ENCODE data around the gene PDZD2.
"Not testable (repeated sequence)": the region's sequence is repeated elsewhere in the genome, so short reads cannot be mapped to it uniquely, and the experiment has no call there.

PDZD2 gene

GRCh38 chr5:31638748-31639418, at the start of gene PDZD2:
Gene PDZD2 (plus strand): TSS chr5:31639131.
- no peak for DNase-seq (ENCODE audit: low read depth, low spot score)
- no peak within 1 kb of the TSS for H3K27ac ChIP-seq

DNA sequence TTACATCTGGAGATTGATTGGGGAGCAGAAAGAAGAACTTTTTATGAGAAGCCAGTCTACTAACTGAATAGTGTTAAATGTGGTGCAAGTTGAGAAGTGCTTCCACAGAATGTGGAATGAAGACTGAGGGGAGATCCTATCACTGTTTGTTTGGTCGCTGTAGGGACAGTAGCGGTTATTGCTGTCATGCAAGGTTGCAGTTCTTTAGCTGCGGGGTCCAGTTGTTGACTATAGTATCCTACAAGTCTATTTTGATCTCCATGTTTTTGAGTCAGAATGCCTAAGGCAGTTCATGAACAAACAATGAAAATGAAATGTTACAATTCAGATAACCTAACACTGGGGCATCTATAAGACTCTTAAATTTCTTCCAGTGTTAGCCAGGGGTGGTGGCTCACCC, 45.3 kb upstream of the PDZD2 start:
- DNase-seq (ENCODE audit: low read depth, low spot score) = no peak
- H3K27ac ChIP-seq = no peak overlapping the region

DNA sequence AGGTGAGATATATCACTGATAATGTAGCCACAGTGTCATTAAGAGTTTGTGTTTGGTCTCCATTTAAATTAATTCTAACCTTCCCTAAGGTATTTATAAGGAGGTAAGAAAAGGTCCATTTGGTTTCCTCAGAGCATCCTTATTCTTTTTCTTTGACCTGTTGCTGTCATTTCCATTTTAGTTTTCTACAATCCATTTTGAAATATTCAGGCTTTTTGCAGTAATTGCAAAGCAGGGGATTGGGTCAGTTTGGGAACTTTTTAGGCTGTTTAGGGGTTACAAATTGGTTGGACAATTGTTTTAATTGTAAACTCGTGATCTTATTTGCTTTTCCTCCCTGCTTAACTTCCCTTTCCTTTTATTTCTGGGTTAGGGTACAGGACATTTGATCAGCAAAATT, 42.6 kb upstream of the PDZD2 start:
- no peak for DNase-seq (ENCODE audit: low read depth, low spot score)
- no peak overlapping the region for H3K27ac ChIP-seq

GRCh38 chr5:31598640-31599611, 40.0 kb upstream of the PDZD2 start:
- H3K27ac ChIP-seq = no peak overlapping the region
- DNase-seq (ENCODE audit: low read depth, low spot score) = no peak

- DNase-seq (ENCODE audit: low read depth, low spot score); H3K27ac ChIP-seq: not testable (repeated sequence)
Observed at GRCh38 chr5:31602305-31602704, 36.6 kb upstream of the PDZD2 start.

GRCh38 chr5:31604240-31604639, 34.7 kb upstream of the PDZD2 start:
- no peak for DNase-seq (ENCODE audit: low read depth, low spot score)
- no peak overlapping the region for H3K27ac ChIP-seq

GRCh38 chr5:31604644-31605043, 34.3 kb upstream of the PDZD2 start:
- DNase-seq (ENCODE audit: low read depth, low spot score) = no peak
- no peak overlapping the region for H3K27ac ChIP-seq

DNA sequence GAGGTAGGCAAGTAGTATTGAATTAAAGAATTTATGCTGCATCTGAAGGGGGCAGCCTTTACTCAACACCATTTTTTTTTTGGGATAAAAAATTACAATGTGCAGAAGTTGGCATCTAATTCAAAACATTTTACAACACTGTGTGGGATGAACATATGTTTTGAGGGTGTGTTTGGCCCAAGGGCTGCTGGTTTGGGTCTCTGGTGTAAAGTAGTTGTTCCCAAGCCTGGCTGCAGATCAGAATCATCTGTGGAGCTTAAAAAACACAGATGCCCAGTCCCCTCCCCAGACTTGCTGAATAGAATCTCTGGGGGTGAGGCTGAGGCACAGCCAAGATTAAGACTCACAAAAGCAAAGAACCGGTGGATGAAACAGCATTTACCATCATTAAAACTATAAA, 33.0 kb upstream of the PDZD2 start:
- no peak for DNase-seq (ENCODE audit: low read depth, low spot score)
- H3K27ac ChIP-seq = no peak overlapping the region

DNA sequence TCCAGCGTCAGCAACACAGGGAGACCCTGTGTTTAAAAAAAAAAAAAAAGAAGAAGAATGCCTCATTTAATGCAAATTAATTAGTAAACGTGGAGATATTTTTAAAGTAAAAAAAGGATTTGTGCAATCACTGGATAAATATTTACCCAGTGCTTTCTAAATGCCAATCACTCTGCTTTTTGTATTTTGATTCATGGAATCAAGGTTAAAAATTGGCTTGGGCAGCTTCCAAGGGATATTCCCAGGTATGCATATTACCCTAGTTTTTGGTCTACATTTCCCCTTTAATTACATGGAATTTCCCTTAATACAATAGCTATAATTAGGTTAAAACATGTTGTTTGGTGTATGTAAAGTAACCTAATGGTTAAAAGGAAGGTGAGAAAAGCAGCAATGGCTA, 31.4 kb upstream of the PDZD2 start:
- no peak for DNase-seq (ENCODE audit: low read depth, low spot score)

DNA sequence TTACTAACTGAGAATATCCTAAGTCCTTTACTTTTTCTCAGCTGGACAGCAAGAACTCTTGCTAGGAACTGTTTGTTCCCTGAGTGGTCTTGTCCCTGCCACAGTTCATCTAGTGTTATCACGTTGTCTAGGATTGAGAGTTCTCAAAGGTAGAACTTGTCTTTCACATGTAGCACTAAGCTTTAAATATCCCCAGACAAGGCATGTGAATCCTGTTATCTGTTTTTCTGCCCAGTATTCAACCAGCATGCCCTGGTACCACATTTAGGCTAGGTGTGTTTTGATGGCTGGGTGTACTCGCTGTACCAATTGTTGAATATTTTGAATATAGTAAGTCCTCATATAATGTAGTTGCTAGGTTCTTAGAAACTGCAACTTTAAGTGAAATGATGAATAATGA, 27.9 kb upstream of the PDZD2 start:
- no peak for DNase-seq (ENCODE audit: low read depth, low spot score)
- no peak overlapping the region for H3K27ac ChIP-seq

More for the DNA sequence above, 31.4 kb upstream of the PDZD2 start:
- no peak overlapping the region for H3K27ac ChIP-seq

DNA sequence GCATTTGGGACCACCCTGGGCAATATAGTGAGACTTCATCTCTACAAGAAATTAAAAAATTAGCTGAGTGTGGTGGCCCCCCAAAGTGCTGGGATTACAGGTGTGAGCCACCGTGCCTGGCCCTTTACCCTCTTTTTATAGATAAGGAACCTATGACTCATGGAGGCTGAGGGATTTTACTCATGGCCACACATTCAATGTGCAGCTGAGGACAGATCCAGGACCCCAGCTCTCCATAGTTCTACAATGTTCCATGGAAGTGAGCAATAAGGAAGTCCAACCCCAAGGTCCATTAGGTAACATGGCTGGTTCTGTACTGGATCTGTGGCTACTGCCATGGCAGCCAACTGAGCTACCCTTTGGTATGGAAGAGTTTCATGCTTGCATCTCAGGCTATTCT, 25.3 kb upstream of the PDZD2 start:
- no peak overlapping the region for H3K27ac ChIP-seq
- no peak for DNase-seq (ENCODE audit: low read depth, low spot score)

DNA sequence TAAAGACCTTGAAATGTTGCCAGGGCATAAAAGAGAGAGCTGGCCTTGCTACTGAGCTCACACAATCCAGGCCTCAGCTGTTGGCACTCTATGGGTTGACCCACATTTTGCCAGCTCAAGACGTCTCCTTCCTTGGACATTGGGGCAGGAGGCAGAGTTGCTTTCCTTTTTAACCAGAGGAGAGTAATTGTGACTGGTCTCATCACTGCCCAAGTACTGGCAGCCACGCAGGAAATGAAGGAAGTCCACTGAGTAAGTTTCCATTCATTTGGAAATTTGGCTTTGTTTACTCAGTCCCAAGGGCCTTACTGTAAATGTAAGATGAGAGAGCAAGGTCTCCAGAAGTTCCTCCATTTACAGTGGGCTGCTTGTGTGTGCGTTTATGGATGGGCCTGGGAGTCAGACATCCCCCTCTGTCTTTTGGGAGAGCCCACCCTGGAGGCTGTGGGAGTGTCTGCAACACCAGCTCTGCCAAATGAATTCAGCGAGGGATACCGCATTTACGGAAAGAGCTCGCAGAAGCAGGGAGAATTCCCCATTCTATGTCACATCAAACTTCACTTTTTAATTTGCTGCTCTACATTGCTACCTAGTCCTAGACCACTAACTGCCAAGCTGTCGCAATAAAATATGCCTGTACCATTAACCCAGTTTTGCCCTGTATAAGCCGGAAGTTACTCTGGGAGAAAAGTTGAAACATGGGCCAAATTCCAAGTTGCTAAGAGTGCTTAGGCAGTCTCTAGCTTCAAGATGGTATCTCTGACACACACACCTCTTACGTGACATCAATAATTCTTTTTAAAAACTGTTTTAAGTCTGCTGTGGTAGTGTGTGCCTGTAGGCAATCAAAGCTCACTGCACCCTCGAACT, 24.5 kb upstream of the PDZD2 start:
- no peak for DNase-seq (ENCODE audit: low read depth, low spot score)

GRCh38 chr5:31617867-31618266, 21.1 kb upstream of the PDZD2 start:
- DNase-seq (ENCODE audit: low read depth, low spot score) = no peak
- no peak overlapping the region for H3K27ac ChIP-seq

More for the DNA sequence above, 24.5 kb upstream of the PDZD2 start:
- H3K27ac ChIP-seq = no peak overlapping the region

GRCh38 chr5:31620026-31620425, 18.9 kb upstream of the PDZD2 start:
- no peak for DNase-seq (ENCODE audit: low read depth, low spot score)
- no peak overlapping the region for H3K27ac ChIP-seq

DNA sequence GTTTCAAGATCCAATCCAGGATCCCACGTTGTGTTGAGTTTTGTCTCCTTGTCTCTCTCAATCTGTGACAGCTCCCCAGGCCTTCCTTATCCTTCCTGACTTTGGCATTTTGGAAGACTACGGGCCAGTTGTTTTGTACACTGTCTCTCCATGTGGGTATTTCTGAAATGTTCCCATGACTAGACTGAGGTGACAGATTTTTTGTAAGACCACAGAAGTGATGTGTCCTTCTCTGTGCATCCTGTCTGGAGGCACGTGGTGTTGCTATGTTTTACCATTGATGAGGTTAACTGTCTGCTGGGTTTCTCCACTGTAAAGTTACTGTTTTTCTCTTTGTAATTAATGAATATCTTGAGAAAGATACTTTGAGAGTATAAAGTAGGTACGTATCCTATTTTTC, 15.7 kb upstream of the PDZD2 start:
- no peak overlapping the region for H3K27ac ChIP-seq
- DNase-seq (ENCODE audit: low read depth, low spot score) = no peak

DNA sequence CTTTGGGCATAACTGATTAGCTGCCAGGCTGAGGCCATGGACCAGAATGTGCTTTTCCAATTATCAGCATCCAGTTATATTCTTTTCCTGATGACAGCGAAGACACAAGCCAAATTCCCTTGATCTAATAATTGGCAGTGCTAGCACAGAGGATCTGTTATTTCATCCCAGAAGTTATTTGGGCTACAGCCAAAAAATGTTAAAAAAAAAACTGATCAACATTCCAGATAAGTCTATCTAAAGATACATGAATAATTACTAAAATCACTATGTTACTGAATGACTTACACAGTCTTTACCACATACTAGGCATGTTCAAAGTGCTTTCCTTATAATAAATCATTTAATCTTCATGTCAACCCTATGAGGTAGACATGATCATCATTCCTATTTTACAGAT, 13.5 kb upstream of the PDZD2 start:
- H3K27ac ChIP-seq = no peak overlapping the region
- no peak for DNase-seq (ENCODE audit: low read depth, low spot score)

- H3K27ac ChIP-seq = no peak overlapping the region
- no peak for DNase-seq (ENCODE audit: low read depth, low spot score)
Observed at GRCh38 chr5:31626156-31626555, 12.8 kb upstream of the PDZD2 start.

DNA sequence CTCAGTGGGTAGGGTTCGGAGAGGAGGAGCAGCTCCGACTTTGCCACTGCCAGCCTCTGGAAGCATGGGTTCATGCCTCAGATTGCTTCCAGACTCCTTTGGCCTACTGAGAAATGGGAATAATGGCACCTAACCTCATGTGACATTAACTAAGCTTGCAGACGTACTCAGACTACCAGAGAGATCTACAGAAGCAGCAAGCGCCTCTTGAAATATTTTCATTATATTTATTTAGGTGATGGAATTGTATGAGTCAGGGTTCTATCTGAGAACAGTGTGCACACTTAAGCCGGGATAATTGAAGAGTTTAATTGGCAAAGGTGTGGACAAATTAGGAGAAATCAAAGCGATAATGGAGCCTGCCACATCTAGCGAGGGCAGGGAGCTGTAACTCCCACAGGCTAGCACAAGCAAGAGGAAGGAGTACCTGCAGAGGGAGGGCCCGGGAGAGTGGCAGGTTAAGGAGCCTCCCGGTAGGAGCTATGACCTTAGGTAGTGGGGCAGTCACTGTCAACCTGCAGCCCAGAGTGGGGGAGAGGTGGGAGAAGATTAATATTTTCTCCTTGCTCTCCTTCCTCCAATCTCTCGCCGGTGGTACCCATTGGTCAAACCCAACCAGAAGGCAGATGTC, 12.2 kb upstream of the PDZD2 start:
- DNase-seq (ENCODE audit: low read depth, low spot score) = no peak
- H3K27ac ChIP-seq = no peak overlapping the region

DNA sequence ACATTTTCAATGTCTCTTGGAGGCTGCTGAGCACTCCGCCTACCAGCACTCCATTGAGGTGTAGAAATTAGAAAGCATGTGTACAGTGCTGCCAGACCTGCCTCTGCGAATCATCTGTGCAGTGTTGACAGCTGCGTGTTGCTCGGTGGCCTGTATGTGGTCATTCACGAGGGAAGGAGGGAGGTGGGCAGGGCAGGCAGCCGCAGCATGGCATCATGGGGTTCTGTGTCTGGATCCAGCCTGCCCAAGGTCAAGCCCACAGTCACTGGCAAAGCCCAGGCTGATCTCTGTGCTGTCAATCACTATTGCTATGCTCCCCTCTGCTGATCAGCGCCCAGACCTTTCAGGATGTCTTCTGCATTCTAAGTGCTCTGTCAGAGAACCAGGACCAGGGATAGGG, 8.0 kb upstream of the PDZD2 start:
- no peak for DNase-seq (ENCODE audit: low read depth, low spot score)
- H3K27ac ChIP-seq = no peak overlapping the region

- H3K27ac ChIP-seq = no peak overlapping the region
- DNase-seq (ENCODE audit: low read depth, low spot score) = no peak
Observed at GRCh38 chr5:31632460-31632859, 6.5 kb upstream of the PDZD2 start.
